GM21737 (cell line): ENCODE results near the gene CDKL5.

Experiments
- ATAC-seq: cut with Tn5 transposase; IDR thresholded peaks from one replicate; pipeline ENCODE4 v1.9.1; 2021; ENCODE audit warnings: mild to moderate bottlenecking, moderate library complexity; ENCODE audit not compliant: unreplicated experiment

The CDKL5 gene

GRCh38 chrX:18639280-18639679 is 213.9 kb downstream of the CDKL5 start:
- no peak for ATAC-seq

DNA sequence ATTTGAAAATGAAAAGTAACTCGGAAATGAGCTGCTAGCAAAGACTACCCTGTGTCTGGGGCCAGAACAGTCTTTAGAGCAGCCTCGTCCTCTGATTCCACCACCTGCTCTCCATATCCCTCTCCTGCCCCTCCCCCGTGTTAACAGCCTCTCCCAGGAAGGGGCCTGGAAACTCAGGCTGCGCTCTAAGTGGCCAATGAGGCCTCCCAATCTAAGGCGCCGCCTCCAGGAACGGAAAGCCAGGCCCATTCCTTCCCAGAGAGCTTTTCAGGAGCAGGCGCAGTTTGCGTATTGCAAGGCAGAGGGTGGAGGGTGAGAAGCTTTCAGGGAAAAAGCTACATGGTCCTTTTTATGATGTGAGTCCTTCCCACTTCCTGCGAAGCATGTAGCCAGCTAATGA is 215.3 kb downstream of the CDKL5 start:
- ATAC-seq: no peak

- ATAC-seq: no peak
These were observed 217.8 kb downstream of the CDKL5 start for GRCh38 chrX:18643243-18643642.

DNA sequence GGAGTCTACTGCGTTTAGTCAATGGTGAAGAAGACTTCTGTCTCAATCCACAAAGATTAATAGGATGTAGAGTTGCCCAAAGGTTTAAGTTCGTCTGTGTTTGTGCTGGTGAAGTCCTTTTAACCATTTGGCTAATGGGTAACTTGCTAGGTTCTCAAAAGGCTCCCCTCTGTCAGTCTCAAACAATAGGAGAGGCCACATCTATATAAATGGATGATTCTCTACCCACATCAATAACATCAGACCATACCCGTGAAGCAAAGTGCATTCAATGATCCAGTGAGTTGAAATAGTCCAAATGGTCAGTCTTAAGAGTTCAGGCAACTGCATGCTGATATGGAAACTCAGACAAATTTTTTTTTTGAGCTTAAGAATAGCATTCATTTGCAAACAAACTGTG is 218.4 kb downstream of the CDKL5 start:
- no peak for ATAC-seq

DNA sequence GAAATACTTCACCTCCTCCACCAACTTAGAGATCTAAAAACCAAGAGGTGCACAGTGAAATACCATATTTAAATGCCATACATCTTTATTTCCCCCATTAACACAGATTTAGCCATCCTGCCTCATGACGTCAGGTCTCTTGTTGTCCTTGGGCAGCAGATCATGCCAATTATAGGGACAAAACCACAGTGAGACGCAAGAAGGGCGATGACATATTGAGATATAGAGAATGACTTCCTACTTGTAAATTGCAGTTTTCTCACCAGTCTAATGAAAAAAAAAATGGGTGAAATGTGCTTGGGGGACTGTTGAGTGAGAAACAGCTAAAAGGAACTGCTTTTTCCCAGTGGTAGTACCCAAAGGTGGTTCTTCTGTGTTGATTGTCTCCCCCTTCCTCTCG is 222.2 kb downstream of the CDKL5 start:
- no peak for ATAC-seq

DNA sequence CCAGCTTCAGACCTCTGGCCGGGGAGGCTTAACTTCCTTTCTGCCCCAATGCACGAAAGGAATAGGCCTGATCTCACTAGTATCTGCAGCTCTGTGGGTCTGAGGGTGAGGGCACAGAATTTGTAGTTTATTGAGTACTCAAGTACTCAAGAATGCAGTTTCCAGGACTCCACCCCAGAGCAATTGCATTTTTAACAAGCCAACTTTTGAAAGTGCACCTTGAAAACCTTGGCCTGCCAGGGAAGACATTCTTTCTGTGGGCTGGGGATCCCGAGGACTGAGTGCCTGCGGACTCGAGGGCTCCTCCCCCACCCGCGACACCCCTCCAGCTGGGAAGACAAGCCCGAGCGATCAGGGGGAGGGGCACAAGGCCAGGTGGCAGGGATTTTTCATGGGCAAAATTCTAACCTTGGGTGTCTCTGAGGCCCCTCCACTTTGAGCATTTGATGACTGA is 224.1 kb downstream of the CDKL5 start:
- ATAC-seq: no peak

DNA sequence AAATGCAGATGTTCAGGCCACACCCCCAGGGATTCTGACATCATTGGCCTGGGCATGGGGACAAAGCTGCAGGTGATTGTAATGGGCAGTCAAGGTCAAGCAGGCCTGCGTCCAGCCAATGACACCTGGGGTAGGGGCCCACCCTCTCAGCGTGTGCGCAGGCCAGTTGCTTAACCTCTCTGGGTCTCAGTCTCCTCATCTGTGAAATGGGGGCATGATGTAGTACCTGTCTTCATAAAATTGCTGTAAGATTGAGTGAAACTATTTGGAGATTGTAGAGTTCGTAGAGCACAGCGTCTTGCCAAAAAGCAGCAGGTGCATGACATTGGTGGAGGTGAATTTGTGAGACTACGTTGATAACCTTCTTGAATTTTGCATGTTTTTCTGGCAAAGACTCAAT is 225.3 kb downstream of the CDKL5 start:
- ATAC-seq: no peak

DNA sequence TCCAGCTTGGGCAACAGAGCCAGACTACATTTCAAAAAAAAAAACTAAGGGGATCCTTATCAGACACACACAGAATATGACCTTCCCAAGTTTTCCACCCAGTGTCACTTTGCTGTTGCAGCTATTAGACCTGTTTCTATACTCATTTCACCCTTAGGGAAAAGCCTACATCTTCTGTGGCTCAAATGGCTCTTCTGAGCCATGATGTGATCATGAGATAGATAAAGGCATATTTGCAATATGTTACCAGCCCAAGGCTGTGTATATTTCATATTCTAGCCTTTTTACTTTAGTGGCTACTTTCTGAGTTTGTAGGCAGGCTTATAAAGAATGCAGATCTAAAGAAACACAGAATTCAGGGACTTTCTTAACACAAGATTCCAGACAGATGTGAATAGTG is 227.2 kb downstream of the CDKL5 start:
- ATAC-seq: no peak

GRCh38 chrX:18654875-18655836 is 229.7 kb downstream of the CDKL5 start:
- no peak for ATAC-seq

DNA sequence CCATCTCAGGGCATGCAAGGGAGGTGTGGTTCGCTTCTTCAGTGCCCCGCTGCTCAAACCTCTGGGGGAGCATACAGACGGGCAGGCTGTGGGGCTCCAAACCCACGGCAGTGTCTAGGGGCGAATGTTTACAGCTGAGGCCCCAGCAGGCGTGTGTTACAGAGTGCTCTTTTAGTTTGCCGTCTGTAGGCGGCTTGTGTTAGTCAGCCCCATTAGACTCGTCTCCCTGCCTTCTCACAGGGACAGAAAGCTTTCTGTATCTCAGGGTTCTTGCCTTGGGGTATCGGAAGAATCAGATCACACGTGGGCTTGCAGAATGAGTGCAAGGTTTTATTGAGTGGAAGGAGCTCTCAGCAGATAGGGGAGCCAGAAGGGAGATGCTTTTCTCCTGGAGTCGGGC is 235.9 kb downstream of the CDKL5 start:
- ATAC-seq: no peak

DNA sequence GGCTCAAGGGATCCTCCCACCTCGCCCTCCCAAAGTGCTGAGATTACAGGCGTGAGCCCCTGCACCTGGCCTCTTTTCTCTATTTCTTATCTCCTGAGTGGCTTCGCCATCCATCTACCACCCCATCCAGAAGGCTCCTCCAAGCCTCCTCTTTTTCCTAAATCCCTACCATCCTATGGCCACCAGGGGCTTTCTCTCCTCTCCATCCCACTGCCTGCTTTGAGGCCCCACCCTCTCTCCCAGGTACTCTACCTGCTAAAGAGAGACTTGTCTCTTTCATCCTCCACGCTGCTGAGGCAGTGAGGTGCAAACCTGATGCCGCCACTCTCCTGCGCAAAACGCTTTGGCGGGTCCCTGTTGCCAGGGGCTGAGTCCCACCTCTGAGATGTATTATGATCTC is 239.5 kb downstream of the CDKL5 start:
- ATAC-seq: no peak

DNA sequence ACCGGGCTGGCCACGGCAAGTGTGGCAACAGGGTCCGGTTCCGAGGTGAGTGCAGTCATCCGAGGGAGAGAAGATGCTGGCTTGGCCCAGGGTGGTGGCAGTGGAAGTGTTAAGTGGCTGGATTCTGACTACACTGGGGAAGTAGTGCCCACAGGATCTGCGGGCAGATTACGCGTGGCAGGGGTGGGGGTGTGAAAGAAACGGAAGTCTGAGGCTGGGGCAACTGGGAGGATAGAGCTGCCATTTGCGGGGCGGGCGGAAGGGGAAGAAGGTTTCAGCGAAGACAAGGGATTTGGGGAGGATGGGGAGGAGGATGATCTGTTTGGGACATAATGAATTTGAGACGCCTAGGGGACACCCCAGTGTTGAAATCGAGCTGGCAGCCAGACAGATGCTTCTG is 241.2 kb downstream of the CDKL5 start:
- ATAC-seq: no peak

GRCh38 chrX:18668071-18668835 is 242.8 kb downstream of the CDKL5 start:
- ATAC-seq: no peak

DNA sequence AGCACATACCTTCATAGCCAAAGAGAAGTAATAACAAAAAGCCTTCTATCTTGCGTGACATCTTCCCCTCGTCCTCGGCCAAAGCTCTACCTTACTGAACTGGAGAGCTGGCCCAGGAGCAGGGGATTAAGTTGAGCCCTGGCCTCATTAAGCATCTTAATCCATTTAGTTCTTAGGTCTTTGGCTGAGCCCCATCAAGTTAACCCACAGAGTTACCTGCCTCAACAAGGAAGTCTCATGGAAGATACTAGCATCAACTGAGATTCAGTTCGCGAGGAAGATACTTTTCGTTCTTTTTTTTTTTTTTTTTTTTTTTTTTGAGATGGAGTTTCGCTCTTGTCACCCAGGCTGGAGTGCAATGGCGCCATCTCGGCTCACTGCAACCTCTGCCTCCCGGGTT is 246.6 kb downstream of the CDKL5 start, which contains the start of gene RS1:
Gene RS1 (minus strand): TSS at position 101 of the 400 bp plus-strand sequence. CDS start 40 bp downstream, at position 61.
- ATAC-seq: no peak

DNA sequence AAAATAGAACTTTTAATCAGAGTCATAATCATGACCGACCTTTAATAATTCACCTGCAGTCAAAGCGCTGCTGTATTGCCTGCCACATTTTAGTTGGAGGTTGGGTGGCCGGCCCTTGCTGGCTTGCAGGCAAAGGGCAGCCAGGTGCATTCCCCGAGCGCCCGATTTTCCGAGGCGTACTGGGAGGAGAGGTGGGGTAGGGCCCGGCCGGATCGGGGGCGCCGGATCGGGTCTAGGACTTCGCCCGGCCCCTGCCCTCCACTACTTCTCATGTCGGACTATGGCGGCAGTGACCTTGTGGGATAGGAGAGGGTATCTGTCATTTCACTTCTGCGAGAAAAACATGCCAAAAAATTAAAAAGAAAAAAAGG is 249.0 kb downstream of the CDKL5 start:
- peak; percentile 44 for ATAC-seq

DNA sequence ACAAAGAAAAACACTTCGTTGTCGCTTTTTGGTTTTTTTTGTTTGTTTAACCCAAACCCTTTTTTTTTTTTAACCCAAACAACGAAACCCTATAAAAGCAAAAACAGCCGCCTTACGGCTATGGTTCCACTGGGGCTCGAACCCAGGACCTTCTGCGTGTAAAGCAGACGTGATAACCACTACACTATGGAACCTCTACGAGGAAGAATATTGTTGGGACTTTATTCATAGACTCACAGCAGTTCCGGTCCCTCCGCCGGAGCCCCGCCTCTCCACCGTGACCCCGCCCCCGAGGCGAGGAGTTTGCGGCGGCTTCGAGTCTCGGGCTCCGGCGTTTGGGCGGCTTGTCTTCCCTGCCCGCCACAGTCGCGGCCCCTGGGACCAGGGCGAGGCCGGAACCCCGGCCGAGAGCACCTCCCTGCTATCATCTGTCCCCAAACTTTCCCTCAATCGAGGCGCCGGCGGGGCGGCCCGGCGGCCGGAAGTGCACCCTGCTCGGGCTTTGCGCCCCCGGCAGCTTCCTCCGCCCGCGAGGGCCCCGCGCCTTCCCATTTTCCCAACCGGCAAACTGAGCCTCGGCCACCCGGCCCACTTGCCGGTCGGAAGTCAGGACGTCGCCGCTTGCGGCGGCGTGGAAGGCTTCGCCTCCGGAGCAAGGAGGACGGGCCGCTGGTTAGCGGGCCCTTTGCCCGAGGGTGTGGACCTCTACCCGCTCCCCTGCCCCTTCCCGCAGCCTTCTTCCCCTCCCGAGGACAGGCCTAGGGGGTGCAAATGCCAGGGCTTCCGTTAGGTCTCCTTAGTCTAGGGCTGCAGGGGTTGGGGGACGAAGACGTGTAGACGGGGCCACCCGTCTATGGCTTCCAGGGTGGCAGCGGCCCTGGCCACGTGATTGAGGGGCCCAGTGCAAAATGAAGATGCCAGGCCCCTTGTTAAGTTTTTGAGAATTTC is 249.7 kb downstream of the CDKL5 start:
- peak; percentile 72 for ATAC-seq

GRCh38 chrX:18676050-18676449 is 250.6 kb downstream of the CDKL5 start:
- ATAC-seq: no peak

- ATAC-seq: no peak
These were observed 251.1 kb downstream of the CDKL5 start for GRCh38 chrX:18676470-18676869.

DNA sequence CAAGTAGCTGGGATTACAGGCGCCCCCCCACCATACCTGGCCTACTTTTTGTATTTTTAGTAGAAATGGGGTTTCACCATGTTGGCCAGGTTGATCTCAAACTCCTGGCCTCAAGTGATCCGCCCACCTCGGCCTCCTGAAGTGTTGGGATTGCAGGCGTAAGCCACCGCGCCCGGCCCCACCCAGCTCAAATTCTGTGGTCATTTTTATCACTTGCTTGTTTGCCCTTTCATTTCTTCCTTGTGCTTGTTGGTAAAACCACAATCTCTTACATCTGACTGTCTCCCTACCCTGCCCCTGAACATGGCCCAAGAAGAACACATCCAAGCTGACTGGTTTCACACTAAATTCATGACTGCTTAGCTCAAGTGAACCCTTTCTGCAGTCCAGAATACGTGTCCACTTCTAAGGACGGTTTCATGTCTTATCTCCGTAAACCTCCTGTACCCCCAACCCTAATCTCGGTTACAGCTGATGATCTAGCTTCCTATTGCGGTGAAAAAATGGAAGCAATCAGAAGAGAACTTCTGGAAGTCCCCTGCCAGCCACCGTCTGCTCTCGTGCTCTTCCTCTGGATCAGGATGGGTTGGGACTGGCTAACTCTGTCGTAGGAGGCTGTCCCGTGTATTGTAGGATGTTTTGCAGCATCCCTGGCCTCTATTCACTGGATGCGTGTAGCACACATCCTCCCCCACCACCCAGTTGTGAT is 251.9 kb downstream of the CDKL5 start:
- ATAC-seq: no peak

DNA sequence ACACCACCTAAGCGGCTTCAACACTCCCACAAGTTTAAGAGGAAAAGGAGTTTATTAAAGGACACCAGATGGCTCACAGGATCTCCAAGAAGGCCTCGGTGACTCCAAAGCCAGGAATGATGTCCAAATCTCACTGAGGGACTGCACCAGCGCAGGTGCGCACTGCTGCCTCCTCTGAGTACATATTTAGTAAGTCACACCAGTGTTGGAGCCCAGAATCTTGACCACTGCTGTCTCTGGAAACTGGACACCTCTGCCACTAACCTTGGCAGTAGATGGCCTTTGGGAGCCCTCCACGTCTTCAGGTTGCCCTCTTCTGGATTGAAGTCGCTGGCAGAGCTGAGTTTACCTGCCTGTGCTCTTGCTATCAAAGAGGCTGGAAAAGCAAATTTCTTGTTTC is 256.6 kb downstream of the CDKL5 start:
- ATAC-seq: no peak
